Measurements from ENCODE around the gene HSPG2. TPM values are rescaled to one million over a fixed set of nuclear protein-coding genes. Genes with fewer than 3 reads are reported as not detected.

The HSPG2 gene
- total RNA-seq, 5 donors from 2014 or later (not counting 1 experiment from before 2014, with no cell fraction given): 4.4 to 9.3 (median 7.9) TPM

DNA sequence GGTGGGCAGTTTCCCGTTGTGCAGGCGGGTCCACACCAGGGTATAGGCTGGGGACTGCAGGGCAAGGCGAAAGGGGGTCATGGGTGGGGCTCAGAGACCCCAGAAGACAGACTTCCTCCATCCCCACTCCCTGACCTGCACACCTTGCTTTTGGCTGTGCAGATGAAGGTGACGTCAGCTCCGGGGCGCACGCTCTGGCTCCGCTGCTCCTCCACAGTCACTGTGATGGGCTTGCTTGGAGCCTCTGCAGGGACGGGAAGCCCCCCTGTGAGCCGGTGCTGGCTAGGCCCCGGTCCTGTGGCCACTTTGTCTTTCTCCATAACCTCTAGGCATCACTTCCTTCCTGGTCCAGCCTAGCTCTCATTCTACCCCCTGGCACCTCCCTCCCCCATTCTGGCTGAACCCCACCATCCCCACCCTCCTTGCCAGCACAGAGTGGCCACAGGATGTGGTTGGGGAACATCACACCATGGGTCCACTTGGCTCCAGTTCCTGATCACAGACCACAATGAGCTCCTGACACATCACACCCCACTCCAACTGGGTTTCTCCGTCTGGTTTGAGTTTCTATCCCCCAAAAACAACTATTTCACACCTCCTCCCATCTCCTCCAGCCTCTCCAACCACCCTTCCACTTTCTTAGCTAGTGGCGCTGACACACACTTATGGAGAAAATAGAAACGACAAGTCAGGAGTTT lies 79.8 kb downstream of the HSPG2 start:
- peaks cover 0 to 4% of the 10 kb centered on the region in 2 experiments for H3K27me3 ChIP-seq (replicated peaks in 1 of 2; ENCODE audit: control insufficient read depth in 2 of 2, extremely low read depth in 1 of 2, insufficient read depth in 2 of 2, low read length in 1 of 2)
- H3K4me1 Mint-ChIP-seq: peaks cover 0 to 2% (median under 1%) of the 10 kb centered on the region in 3 donors
- no peak overlapping the region for H3K4me3 ChIP-seq (ENCODE audit: control insufficient read depth in 1 of 2, extremely low read depth in 1 of 2, low read length in 1 of 2)
- no peaks in the 10 kb centered on the region for H3K36me3 Mint-ChIP-seq
- POLR2A ChIA-PET: no interaction called here
- DNase-seq (no peak), ATAC-seq (replicated peaks in 1 of 4) (no peak)
- peaks cover 0 to 8% of the 10 kb centered on the region in 2 donors for H3K36me3 ChIP-seq (ENCODE audit: control insufficient read depth in 2 of 2, extremely low read depth in 1 of 2, insufficient read depth in 1 of 2, low read length in 1 of 2)
- H3K4me3 Mint-ChIP-seq: no peak overlapping the region
- H3K27ac ChIP-seq (ENCODE audit: low read length): no peak overlapping the region
- H3K9me3 ChIP-seq: no peaks in the 10 kb centered on the region
- no peak overlapping the region for H3K27ac Mint-ChIP-seq
- CTCF ChIA-PET: no interaction called here
- H3K27me3 Mint-ChIP-seq: no peaks in the 10 kb centered on the region
- H3K4me1 ChIP-seq (ENCODE audit: control insufficient read depth in 1 of 2, extremely low read depth in 1 of 2, insufficient read depth in 2 of 2, low read length in 2 of 2): peaks cover 0 to 2% of the 10 kb centered on the region in 2 experiments
- no peaks in the 10 kb centered on the region for H3K9me3 Mint-ChIP-seq
- 83% methylated on average over 6 of the region's 14 CpGs for WGBS (ENCODE audit: insufficient coverage)

DNA sequence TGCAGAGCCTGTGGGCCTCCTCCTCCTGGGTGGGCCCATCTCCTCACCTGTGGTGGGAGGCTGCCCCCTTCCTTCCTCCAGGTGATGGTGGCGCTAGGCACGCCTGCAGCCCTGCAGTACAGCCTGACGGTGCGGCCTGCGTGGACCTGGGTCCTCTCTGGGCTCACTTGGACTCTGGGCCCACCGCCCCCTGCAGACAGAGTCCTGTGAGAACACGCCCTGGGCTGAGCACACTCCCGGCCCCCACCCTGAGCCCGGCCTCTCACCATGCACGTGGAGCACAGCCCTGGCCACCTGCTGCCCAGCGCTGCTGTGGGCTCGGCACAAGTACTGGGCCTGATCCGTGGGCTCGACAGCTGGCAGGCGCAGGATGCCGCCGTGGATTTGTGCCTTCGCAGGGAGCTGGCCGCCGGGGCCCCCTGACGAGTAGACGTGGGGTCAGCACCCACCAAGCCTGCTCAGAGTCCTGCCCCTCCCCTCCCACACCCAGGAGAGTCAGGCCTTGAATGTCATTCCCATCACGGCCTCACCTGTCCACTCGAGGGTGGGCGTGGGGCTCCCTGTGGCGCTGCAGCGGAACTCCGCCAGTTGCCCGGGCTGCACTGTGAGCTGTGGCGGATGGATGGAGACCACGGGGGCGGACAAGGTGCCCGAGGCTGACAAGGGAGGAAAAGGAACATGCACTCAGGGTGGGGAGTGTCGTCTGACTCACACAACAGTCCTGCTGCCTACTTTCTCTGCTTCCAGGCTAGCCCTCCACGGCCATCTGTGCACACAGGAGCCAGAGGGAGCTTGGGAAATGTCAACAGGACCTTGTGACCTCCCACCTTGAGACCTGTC lies 81.6 kb downstream of the HSPG2 start:
- H3K4me1 ChIP-seq (ENCODE audit: control insufficient read depth in 1 of 2, extremely low read depth in 1 of 2, insufficient read depth in 2 of 2, low read length in 2 of 2): peaks cover 0 to 4% of the 10 kb centered on the region in 2 experiments
- DNase-seq: no peak
- CTCF ChIA-PET: no interaction called here
- H3K27me3 ChIP-seq (replicated peaks in 1 of 2; ENCODE audit: control insufficient read depth in 2 of 2, extremely low read depth in 1 of 2, insufficient read depth in 2 of 2, low read length in 1 of 2): peaks cover 0 to 4% of the 10 kb centered on the region in 2 experiments
- Mint-ChIP-seq H3K36me3 (no peaks in the 10 kb centered on the region), H3K27me3 (no peaks in the 10 kb centered on the region), H3K9me3 (no peaks in the 10 kb centered on the region), H3K4me3 (no peak overlapping the region), H3K4me1 (peaks cover 0 to 5% (median 2%) of the 10 kb centered on the region in 3 donors), H3K27ac (no peak overlapping the region)
- peaks cover 0 to 8% of the 10 kb centered on the region in 2 donors for H3K36me3 ChIP-seq (ENCODE audit: control insufficient read depth in 2 of 2, extremely low read depth in 1 of 2, insufficient read depth in 1 of 2, low read length in 1 of 2)
- no peak overlapping the region for H3K27ac ChIP-seq (ENCODE audit: low read length)
- POLR2A ChIA-PET: no interaction called here
- no peak overlapping the region for H3K4me3 ChIP-seq (ENCODE audit: control insufficient read depth in 1 of 2, extremely low read depth in 1 of 2, low read length in 1 of 2)
- no peak for ATAC-seq (replicated peaks in 1 of 4)
- 79% methylated on average over 26 of the region's 35 CpGs for WGBS (ENCODE audit: insufficient coverage)
- H3K9me3 ChIP-seq: no peaks in the 10 kb centered on the region

DNA sequence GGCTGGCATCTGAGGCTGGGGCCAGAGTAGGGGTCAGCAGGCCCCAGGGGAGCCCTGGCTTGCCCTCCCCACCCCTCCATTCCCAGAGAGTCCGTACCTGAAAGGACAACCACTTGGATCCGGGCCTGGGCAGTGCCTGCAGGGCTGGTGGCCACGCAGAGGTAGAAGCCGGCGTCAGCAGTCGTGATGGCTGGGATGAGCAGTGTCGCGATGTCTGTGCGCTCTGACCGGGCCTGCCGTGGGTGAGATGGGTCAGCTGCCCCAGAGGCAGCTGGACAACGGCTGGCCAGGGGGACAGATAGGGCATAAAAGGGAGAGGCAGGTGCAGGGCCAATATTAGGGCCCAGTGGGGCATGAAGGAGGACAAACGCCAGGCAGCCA lies 82.4 kb downstream of the HSPG2 start:
- ChIA-PET CTCF (no interaction called here), POLR2A (no interaction called here)
- WGBS (ENCODE audit: insufficient coverage): 92% methylated on average over 12 of the region's 13 CpGs
- Mint-ChIP-seq H3K4me1 (peaks cover 0 to 5% (median 2%) of the 10 kb centered on the region in 3 donors), H3K9me3 (no peaks in the 10 kb centered on the region), H3K36me3 (no peaks in the 10 kb centered on the region), H3K27me3 (no peaks in the 10 kb centered on the region), H3K27ac (no peak overlapping the region), H3K4me3 (no peak overlapping the region)
- Histone ChIP-seq H3K27ac (ENCODE audit: low read length) (no peak overlapping the region), H3K9me3 (no peaks in the 10 kb centered on the region), H3K4me1 (ENCODE audit: control insufficient read depth in 1 of 2, extremely low read depth in 1 of 2, insufficient read depth in 2 of 2, low read length in 2 of 2) (peaks cover 0 to 4% of the 10 kb centered on the region in 2 experiments), H3K27me3 (replicated peaks in 1 of 2; ENCODE audit: control insufficient read depth in 2 of 2, extremely low read depth in 1 of 2, insufficient read depth in 2 of 2, low read length in 1 of 2) (peaks cover 0 to 4% of the 10 kb centered on the region in 2 experiments), H3K4me3 (ENCODE audit: control insufficient read depth in 1 of 2, extremely low read depth in 1 of 2, low read length in 1 of 2) (no peak overlapping the region), H3K36me3 (ENCODE audit: control insufficient read depth in 2 of 2, extremely low read depth in 1 of 2, insufficient read depth in 1 of 2, low read length in 1 of 2) (peaks cover 0 to 5% of the 10 kb centered on the region in 2 donors)
- ATAC-seq (replicated peaks in 1 of 4) (no peak), DNase-seq (no peak)

GRCh38 chr1:21854090-21854750 lies 82.9 kb downstream of the HSPG2 start:
- Mint-ChIP-seq H3K9me3 (no peaks in the 10 kb centered on the region), H3K27me3 (no peaks in the 10 kb centered on the region), H3K4me3 (no peak overlapping the region), H3K27ac (no peak overlapping the region), H3K36me3 (no peaks in the 10 kb centered on the region), H3K4me1 (peaks cover 0 to 5% (median 2%) of the 10 kb centered on the region in 3 donors)
- CTCF ChIA-PET: no interaction called here
- no peaks in the 10 kb centered on the region for H3K9me3 ChIP-seq
- ATAC-seq (replicated peaks in 1 of 4) (no peak), DNase-seq (no peak)
- 86% methylated on average over 16 of the region's 21 CpGs for WGBS (ENCODE audit: insufficient coverage)
- peaks cover 0 to 2% of the 10 kb centered on the region in 2 donors for H3K36me3 ChIP-seq (ENCODE audit: control insufficient read depth in 2 of 2, extremely low read depth in 1 of 2, insufficient read depth in 1 of 2, low read length in 1 of 2)
- peaks cover 0 to 4% of the 10 kb centered on the region in 2 experiments for H3K4me1 ChIP-seq (ENCODE audit: control insufficient read depth in 1 of 2, extremely low read depth in 1 of 2, insufficient read depth in 2 of 2, low read length in 2 of 2)
- no peak overlapping the region for H3K4me3 ChIP-seq (ENCODE audit: control insufficient read depth in 1 of 2, extremely low read depth in 1 of 2, low read length in 1 of 2)
- POLR2A ChIA-PET: no interaction called here
- peaks cover 0 to 1% of the 10 kb centered on the region in 2 experiments for H3K27me3 ChIP-seq (replicated peaks in 1 of 2; ENCODE audit: control insufficient read depth in 2 of 2, extremely low read depth in 1 of 2, insufficient read depth in 2 of 2, low read length in 1 of 2)
- no peak overlapping the region for H3K27ac ChIP-seq (ENCODE audit: low read length)

DNA sequence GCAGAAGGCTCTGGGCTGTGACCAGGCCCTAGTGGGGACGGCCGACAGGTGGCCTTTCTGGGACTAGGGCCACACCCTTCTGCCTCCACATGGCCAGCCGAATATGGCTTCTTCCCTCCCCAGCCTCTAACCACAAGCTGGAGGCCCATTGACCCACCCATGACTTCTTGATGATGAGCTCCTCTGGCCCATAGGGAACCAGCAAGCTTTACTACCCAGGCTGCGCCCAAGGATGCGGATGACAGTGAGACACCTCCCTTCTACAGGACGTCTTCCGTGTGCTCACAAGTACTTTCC lies 84.0 kb downstream of the HSPG2 start:
- CTCF ChIA-PET: no interaction called here
- Histone ChIP-seq H3K27ac (ENCODE audit: low read length) (no peak overlapping the region), H3K9me3 (no peaks in the 10 kb centered on the region), H3K4me3 (ENCODE audit: control insufficient read depth in 1 of 2, extremely low read depth in 1 of 2, low read length in 1 of 2) (no peak overlapping the region), H3K27me3 (replicated peaks in 1 of 2; ENCODE audit: control insufficient read depth in 2 of 2, extremely low read depth in 1 of 2, insufficient read depth in 2 of 2, low read length in 1 of 2) (no peaks in the 10 kb centered on the region), H3K36me3 (ENCODE audit: control insufficient read depth in 2 of 2, extremely low read depth in 1 of 2, insufficient read depth in 1 of 2, low read length in 1 of 2) (peaks cover 0 to 2% of the 10 kb centered on the region in 2 donors), H3K4me1 (ENCODE audit: control insufficient read depth in 1 of 2, extremely low read depth in 1 of 2, insufficient read depth in 2 of 2, low read length in 2 of 2) (peaks cover 0 to 4% of the 10 kb centered on the region in 2 experiments)
- no peak for DNase-seq
- no peaks in the 10 kb centered on the region for H3K27me3 Mint-ChIP-seq
- POLR2A ChIA-PET: no interaction called here
- 90% methylated on average over 7 of the region's 7 CpGs for WGBS (ENCODE audit: insufficient coverage)
- no peak overlapping the region for H3K27ac Mint-ChIP-seq
- ATAC-seq (replicated peaks in 1 of 4): no peak
- H3K4me3 Mint-ChIP-seq: no peak overlapping the region
- H3K4me1 Mint-ChIP-seq: peaks cover 0 to 5% (median 2%) of the 10 kb centered on the region in 3 donors
- no peaks in the 10 kb centered on the region for H3K36me3 Mint-ChIP-seq
- no peaks in the 10 kb centered on the region for H3K9me3 Mint-ChIP-seq

DNA sequence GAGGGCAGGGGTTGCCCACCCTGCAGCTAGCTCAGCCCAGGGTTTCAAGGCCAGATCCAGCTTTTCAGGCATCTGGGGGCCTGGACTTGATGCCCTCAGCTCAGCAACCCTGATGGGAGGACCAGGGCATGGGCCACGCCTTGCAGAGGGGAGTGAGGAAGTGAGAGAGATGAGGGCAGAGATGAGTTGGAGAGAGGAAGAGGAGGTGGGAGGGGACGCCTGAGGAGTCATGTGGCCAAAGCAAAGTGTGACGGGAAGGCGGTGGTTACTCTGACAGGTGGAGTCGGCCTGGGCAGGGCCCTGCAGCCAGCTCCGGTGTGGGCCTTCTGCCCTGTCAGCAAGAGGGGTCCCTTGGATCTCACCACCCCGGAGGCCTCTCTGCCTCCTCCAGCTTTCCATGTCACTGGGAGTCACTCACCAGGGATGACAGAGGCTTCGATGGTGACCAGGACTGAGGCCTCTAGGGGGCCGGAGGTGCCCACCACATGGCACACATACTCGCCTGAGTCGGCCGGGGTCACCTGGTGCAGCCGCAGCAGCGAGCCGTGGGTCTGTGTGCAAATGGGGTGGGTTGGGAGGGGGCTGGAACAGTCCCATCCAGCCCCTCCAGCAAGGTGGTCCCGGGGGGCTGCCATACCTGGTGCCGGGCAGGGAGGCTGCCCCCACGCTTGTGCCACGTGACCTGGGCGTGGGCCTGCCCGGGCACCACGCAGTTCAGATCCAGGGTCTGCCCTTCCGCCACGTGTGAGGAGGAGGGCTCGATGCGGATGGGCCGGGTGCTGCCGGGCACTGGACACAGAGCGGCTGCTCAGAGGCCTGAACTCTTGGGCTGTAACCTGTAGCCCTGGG lies 84.6 kb downstream of the HSPG2 start:
- Histone ChIP-seq H3K4me3 (ENCODE audit: control insufficient read depth in 1 of 2, extremely low read depth in 1 of 2, low read length in 1 of 2) (no peak overlapping the region), H3K27me3 (replicated peaks in 1 of 2; ENCODE audit: control insufficient read depth in 2 of 2, extremely low read depth in 1 of 2, insufficient read depth in 2 of 2, low read length in 1 of 2) (no peaks in the 10 kb centered on the region), H3K4me1 (ENCODE audit: control insufficient read depth in 1 of 2, extremely low read depth in 1 of 2, insufficient read depth in 2 of 2, low read length in 2 of 2) (peaks cover 0 to 4% of the 10 kb centered on the region in 2 experiments), H3K36me3 (ENCODE audit: control insufficient read depth in 2 of 2, extremely low read depth in 1 of 2, insufficient read depth in 1 of 2, low read length in 1 of 2) (peaks cover 0 to 2% of the 10 kb centered on the region in 2 donors), H3K27ac (ENCODE audit: low read length) (no peak overlapping the region), H3K9me3 (no peaks in the 10 kb centered on the region)
- Mint-ChIP-seq H3K27me3 (no peaks in the 10 kb centered on the region), H3K4me3 (no peak overlapping the region), H3K9me3 (no peaks in the 10 kb centered on the region), H3K4me1 (peaks cover 0 to 5% (median 2%) of the 10 kb centered on the region in 3 donors), H3K36me3 (no peaks in the 10 kb centered on the region), H3K27ac (no peak overlapping the region)
- ATAC-seq (replicated peaks in 1 of 4): peak in 1 of 4 experiments; percentile 26
- ChIA-PET POLR2A (no interaction called here), CTCF (no interaction called here)
- 71% methylated on average over 14 of the region's 29 CpGs for WGBS (ENCODE audit: insufficient coverage)
- DNase-seq: no peak

Measured in T-cell (primary cell).